ENCODE measurements around the gene CIB4. TPM values are rescaled to one million over a fixed set of nuclear protein-coding genes. Genes with fewer than 3 reads are reported as not detected.

CIB4 gene
- total RNA-seq, 1 donor from 2014 or later = not detected

- no peak for DNase-seq (ENCODE audit: low read depth, low spot score)
- peaks cover 2% of the 10 kb centered on the region for H3K9me3 Mint-ChIP-seq
- H3K27ac Mint-ChIP-seq (ENCODE audit: unreplicated experiment) = no peak overlapping the region
- H3K36me3 Mint-ChIP-seq (ENCODE audit: low read depth) = no peaks in the 10 kb centered on the region
- peaks cover 33% of the 10 kb centered on the region for H3K27me3 Mint-ChIP-seq (ENCODE audit: low read depth)
- no peak overlapping the region for H3K4me3 Mint-ChIP-seq
- no peak for TF ChIP-seq CTCF (conservative IDR thresholded peaks at IDR 0.05)
- no peaks in the 10 kb centered on the region for H3K4me1 Mint-ChIP-seq
These were observed 42.2 kb downstream of the CIB4 start for GRCh38 chr2:26598996-26599373.

GRCh38 chr2:26598336-26598995, 42.7 kb downstream of the CIB4 start:
- Mint-ChIP-seq H3K4me1 (no peaks in the 10 kb centered on the region), H3K27me3 (ENCODE audit: low read depth) (peaks cover 32% of the 10 kb centered on the region), H3K36me3 (ENCODE audit: low read depth) (no peaks in the 10 kb centered on the region), H3K9me3 (peaks cover 2% of the 10 kb centered on the region), H3K27ac (ENCODE audit: unreplicated experiment) (no peak overlapping the region), H3K4me3 (no peak overlapping the region)
- DNase-seq (ENCODE audit: low read depth, low spot score) = no peak
- TF ChIP-seq CTCF (conservative IDR thresholded peaks at IDR 0.05) = no peak

- DNase-seq (ENCODE audit: low read depth, low spot score) = no peak
- Mint-ChIP-seq H3K27ac (ENCODE audit: unreplicated experiment) (no peak overlapping the region), H3K27me3 (ENCODE audit: low read depth) (peaks cover 24% of the 10 kb centered on the region), H3K4me1 (no peaks in the 10 kb centered on the region), H3K36me3 (ENCODE audit: low read depth) (no peaks in the 10 kb centered on the region), H3K9me3 (peaks cover 2% of the 10 kb centered on the region), H3K4me3 (no peak overlapping the region)
- no peak for TF ChIP-seq CTCF (conservative IDR thresholded peaks at IDR 0.05)
These were observed 44.0 kb downstream of the CIB4 start for GRCh38 chr2:26597197-26597596.

GRCh38 chr2:26595146-26595545, 46.0 kb downstream of the CIB4 start:
- Mint-ChIP-seq H3K4me3 (no peak overlapping the region), H3K27ac (ENCODE audit: unreplicated experiment) (no peak overlapping the region), H3K9me3 (no peaks in the 10 kb centered on the region), H3K4me1 (peaks cover 10% of the 10 kb centered on the region), H3K27me3 (ENCODE audit: low read depth) (peaks cover 25% of the 10 kb centered on the region), H3K36me3 (ENCODE audit: low read depth) (no peaks in the 10 kb centered on the region)
- TF ChIP-seq CTCF (conservative IDR thresholded peaks at IDR 0.05) = no peak
- DNase-seq (ENCODE audit: low read depth, low spot score) = no peak

GRCh38 chr2:26591619-26592505, 49.3 kb downstream of the CIB4 start:
- Mint-ChIP-seq H3K9me3 (no peaks in the 10 kb centered on the region), H3K27ac (ENCODE audit: unreplicated experiment) (no peak overlapping the region), H3K27me3 (ENCODE audit: low read depth) (peaks cover 41% of the 10 kb centered on the region), H3K36me3 (ENCODE audit: low read depth) (no peaks in the 10 kb centered on the region), H3K4me1 (peaks cover 10% of the 10 kb centered on the region), H3K4me3 (no peak overlapping the region)
- DNase-seq (ENCODE audit: low read depth, low spot score) = no peak
- TF ChIP-seq CTCF (conservative IDR thresholded peaks at IDR 0.05) = no peak

Data from neural crest cell (in vitro differentiated cells).